CD4-positive, alpha-beta T cell treated with Interleukin-4 for 1 hour (primary cell): ENCODE results near the gene CCL23.
"Not testable (repeated sequence)": the region's sequence is repeated elsewhere in the genome, so short reads cannot be mapped to it uniquely, and the experiment has no call there.

Source experiments
- DNase-seq, 2 donors: peaks; one replicate each; pipeline ENCODE4 v3.0.0-alpha.2; 2020 to 2022

CCL23 gene

DNA sequence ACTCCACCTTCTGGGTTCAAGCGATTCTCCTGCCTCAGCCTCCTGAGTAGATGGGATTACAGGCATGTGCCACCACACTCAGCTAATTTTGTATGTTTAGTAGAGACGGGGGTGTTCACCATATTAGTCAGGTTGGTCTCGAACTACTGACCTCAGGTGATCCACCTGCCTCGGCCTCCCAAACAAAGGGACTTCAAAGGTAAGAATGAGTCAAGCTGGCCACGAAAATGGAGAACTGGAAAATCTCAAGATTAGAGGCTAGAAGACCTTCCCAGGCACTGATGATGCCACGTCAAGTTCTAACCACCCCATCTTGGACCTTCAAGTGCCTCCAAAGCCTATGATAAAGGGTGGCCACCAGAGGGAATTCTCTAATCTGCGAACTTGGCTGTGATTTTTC lies 15.1 kb downstream of the CCL23 start:
- no peak for DNase-seq

DNA sequence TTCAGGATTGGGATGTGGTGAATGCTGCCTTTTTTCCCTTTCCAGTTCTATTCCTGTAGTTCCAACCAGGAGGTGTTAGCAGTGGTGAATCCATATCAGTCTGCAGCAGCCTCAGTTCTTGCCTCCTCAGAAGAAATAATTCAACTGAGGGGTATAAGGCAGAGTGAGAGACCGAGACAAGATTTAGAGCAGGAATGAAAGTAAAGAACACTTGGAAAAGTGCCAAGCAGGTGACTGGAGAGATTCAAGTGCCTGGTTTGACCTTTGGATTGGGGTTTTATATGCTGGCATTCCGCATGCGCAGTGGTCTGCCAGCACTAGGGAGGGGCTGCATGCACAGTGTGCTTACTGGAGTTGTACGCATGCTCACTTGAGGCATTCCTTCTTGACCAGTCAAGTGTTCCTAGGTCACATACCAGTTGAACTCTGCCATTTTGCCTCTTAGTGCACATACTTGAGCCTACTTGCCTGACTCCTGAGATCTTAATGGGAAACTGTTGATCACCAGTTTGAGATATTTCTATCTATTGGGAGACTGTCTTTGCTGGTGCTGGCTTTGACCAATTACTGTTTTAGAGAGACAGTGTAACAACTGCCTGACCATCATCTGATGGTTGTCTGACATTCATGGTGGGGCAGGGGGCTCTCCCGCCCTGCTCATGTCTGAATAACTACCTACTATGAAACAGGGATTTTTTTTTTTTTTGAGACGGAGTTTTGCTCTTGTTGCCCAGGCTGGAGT lies 15.7 kb downstream of the CCL23 start:
- no peak for DNase-seq

DNA sequence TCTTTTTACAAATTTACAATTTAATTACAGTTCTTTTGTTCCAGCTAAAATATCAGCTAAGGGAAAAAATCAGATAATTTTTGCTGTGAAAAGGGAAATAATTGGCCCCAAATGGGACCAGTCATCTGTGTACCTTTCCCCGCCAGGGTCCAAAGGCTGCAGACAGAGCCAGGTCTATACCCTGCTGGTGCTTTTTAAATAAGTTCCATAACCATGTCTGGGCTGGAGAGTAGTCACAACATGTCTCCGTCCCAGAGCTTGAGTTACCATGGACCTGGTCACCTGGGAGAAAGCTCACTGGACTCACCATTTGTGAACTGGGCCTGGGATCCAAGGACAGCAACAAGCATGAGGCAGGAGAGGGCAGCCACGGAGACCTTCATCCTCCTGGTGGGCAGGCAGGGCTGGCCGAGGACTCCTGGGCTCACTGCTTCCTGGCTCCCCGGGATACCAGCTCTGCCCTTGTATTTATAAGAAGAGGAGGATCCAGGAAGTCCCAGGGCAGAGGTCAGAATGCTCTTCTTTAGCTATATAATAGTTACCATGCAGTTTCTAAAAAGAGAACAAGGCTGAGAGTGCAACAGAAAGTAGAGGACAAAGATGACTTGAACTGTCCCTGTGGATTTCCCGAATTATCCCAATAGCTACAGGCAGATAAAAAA lies 16.5 kb downstream of the CCL23 start, which contains the start of gene CCL15:
TSS of gene CCL15 (minus strand) at position 444 of the 662 bp plus-strand sequence. CDS start at position 383, 61 bp downstream.
- no peak for DNase-seq

DNA sequence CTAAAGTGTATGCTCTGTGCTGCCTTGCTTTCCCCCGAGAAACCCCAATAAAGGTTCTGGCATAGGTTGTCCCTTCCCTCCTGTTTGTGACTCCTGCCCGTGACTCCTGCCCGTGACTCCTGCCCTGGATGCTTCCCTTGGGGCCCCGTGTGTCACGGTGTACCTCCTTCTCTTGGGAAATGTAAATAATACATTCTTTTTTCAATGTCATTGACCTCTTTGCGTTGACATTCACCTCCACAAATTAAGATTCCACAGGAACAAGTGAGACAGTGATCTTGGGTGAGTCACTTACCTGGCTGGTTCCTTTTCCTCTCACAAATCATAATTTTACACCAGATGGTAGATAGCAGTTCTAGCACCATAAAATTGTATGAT lies 17.1 kb downstream of the CCL23 start:
- DNase-seq = no peak

DNA sequence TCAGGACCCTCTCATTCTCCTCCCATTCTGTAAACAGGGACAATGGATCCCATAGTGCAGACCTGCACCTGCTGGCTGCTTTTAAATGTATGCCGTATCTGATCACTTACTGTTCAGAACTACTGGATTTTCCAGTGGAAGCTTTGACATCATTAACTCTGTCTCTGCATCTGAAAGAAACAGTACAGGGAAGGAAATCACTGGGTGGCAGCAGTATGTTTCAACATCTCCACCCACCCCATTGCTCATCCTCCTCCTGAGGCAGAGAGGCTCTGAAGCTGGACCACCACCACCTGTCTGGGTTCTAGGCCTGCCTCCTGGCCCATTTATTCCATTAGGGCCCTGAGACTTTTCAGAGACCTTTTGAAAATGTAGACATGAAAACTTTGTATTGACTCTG lies 19.0 kb downstream of the CCL23 start:
- no peak for DNase-seq

DNA sequence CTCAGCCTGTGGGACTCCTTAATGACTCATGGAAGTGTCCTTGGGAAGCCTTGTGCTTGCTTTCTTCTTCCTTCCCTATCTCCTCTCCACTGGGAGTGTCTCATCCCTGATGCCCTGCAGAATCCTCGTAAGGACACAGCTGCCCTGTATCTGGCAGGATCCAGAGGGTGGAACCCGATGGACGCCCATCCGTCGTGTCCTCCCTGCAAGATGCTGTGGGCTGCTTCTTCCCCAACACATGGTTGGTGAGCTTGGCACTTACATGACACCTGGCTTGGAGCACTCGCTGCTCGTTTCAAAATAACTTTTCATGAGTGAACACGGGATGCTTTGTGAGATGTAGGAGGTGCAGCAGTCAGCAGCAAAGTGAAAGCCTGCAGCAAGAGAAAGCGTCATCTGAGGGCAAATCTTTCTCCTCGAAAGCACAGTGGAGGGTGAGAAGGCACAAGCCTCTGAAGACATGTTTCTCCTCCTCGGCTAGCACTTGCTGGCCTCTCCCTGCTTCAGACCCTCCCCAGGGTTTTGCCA lies 19.7 kb downstream of the CCL23 start:
- DNase-seq = no peak

DNA sequence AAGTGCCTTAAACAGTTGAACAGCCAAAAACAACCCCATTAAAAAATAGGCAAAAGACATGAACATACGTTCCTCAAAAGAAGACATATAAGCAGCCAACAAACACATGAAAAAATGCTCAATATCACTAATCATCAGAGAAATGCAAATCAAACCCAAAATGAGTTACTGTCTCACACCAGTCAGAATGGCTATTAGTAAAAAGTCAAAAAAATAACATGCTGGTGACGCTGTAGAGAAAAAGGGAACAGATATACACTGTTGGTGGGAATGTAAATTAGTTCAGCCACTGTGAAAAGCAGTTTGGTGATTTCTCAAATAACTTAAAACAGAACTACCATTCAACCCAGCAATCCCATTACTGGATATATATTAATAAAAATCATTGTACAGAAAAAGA lies 22.4 kb downstream of the CCL23 start:
- DNase-seq = not testable (repeated sequence)

DNA sequence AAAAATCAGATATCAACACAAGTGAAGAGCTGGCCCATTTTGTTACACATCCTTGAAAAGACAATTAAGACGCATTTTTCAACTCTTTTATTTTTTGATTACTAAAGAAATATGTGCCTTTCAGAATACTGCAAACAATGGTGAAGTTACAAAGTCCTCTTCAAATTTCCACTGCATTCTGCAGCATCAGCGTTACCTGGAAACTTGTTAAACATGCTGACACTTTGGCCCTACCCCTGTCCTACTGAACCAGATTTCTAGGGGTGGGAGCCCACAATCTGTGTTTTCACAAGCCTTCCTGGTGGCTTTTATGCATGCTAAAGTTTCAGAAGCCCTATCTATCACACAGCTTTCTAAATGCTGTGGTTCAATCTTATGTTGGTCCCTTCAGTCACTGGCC lies 26.7 kb downstream of the CCL23 start:
- DNase-seq = no peak

DNA sequence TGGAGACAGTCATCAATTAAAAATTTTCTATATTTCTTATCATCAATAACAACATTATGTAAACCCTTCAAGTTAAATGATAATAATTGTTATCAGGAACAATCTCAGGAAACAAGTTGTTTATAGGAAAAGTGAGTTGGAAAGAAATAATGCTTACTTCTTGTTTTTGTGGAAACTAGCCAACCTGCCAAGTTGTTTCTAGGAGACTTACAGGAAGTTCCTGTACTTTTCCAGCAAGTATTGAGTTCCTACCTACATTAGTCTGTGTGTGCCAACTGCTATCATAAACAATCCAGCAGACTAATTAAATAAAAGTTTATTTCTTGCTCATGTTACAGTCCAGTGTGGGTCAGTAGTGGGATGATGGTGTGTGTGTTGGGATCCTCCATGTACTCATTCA lies 29.6 kb downstream of the CCL23 start:
- no peak for DNase-seq

DNA sequence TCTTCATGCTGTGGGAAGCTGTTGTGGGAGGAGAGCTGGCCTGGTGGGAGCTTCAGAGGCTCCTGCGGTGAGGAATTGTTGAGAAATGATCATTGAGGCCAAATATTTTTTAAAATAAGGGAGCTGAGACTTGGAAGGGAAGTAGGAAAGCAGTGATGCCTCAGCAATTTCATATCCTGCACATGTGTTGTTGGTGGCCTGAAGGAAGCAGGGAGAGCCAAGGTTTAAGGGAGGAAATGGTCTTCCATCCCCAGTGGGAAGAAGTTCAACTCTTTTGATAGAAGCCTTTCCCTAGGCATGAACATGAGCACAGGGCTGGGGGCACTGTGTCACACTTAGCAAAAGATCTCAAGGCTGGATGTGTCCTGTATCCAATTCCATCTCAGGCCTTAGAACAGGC lies 31.1 kb downstream of the CCL23 start, which contains the start of gene CCL14:
TSS of gene CCL14 (minus strand) at position 87 of the 400 bp plus-strand sequence. CDS start at position 7, 80 bp downstream.
- no peak for DNase-seq

DNA sequence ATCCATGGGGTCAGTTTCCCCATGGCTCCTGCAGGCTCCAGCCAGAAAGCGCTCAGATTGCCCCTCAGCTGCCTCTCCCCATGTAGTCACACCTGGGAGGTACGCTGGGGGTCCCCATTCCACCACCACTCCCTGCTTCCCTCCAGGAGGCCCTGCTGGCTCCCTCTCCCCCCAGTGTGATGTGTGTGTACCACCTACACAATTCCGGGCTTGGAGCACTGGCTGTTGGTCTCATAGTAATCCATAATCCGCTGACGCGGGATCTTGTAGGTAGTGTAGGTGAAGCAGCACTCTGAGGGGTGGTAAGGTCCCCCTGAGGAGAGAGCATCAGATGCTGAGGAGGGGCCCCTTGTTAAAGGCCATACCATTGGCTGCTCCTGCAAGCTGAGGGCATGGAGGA lies 33.6 kb downstream of the CCL23 start:
- no peak for DNase-seq

DNA sequence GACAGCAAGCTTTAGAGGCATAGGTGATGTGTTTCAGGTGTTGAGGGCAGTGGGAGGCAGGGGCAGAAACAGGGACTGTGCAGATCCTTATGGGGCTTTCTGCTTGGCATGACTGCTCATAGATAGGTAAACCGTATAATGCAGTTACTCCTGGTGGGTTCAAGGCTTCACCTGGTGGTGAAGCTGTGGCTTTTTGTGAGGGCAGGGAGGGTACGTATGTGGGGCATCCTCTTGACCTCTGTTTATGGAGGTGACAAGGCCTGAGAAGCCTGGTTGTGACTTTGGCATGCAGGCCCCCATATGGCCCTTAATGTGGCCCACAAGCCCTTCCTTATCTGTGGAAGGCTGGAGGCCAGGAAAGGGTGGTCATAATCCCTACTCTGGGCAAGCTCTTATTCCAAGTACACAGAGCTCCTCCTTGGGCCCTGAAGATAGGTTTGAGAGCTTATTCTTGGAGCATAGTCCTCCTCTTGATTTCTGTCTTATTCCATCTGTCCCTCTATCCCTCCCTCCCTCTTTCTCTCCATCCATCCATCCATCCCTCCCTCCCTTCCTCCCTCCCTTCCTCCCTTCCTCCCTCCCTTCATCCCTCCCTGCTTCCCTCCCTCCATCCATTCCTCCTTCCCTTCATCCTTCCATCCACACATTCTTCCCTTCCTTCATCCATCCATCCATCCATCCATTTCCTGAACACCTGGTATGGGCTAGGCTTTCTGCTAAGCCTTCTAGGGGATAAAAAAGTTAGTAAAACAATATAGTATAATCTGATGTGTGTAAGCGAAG lies 35.2 kb downstream of the CCL23 start:
- DNase-seq = no peak

DNA sequence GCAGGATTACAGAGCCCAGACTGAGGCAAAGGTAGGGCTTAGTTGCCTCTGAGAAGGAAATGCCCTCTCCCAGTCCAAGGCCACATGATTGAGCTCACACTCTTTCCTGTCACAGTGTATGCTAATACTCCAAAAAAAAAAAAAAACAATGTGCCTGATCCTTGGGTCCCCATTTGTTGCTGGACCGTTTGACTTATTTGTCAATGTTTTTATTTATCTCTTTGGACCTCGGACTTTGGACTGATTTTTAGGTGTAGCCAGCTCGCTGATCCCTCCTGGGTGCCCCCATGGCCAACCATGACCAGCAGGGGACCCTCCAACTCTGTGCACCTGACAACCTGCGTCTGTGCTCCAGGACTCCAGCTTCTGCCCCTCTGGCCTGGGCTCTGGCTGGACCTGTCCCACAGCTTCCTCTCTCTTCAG lies 35.9 kb downstream of the CCL23 start:
- DNase-seq = peak; percentile 21 to 22

DNA sequence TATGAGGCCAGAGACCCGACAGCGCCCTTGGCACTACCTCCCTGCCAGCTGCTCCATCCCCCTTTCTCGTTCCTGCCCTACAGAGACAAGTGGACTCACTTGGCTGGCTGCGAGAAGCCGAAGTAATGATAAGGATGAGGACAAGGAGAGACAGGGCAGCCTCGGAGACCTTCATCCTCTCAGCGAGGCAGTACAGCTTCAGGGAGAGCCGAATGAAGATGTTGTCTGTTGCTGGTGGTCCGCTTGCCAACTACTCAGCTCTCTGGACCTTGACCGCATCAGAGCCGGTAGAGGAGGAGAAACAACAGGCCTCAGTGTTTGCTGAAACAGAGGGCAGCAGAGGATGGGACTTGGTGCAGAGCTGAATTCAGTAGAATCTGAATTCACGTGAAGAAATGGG lies 36.5 kb downstream of the CCL23 start, which contains the start of gene CCL16:
TSS of gene CCL16 (minus strand) at position 252 of the 400 bp plus-strand sequence. CDS start at position 175, 77 bp downstream.
- no peak for DNase-seq

DNA sequence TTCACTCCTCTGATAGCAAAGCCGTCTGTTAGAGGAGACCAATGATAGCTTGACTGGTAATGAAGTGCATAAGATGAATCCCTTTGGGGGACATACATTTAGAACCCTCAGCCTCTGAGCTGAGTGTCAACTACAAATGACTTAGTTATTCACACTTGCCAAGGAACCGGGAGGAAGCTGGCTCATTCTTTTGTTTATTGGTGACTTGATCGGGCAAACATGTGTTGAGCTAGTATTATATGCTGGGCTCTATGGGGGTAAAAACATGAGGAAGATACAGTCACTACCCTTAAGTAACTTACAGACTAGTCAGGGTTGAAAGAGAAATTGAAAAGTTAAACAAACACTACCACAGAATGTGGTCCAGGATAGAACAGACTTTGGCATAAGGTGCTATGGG lies 39.4 kb downstream of the CCL23 start:
- no peak for DNase-seq

DNA sequence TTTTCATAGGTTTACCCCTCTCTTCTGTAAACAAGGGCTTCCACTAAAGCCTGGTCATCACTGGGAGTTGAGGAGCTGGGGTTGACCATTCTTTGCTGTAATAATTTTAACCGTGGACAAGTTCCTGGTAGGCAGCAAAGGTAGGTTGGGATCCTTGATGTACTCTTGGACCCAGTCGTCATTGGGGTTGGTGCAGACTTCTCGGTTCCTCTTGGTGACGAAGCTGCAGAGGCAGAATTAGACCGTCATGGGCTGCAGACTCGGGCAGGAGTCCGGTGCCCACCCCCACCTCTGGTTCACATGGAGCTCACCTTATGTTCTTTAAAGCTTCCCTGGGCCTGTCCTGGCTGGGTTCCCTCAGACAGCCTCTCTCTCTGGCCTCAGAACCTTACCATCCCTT lies 40.3 kb downstream of the CCL23 start:
- no peak for DNase-seq

DNA sequence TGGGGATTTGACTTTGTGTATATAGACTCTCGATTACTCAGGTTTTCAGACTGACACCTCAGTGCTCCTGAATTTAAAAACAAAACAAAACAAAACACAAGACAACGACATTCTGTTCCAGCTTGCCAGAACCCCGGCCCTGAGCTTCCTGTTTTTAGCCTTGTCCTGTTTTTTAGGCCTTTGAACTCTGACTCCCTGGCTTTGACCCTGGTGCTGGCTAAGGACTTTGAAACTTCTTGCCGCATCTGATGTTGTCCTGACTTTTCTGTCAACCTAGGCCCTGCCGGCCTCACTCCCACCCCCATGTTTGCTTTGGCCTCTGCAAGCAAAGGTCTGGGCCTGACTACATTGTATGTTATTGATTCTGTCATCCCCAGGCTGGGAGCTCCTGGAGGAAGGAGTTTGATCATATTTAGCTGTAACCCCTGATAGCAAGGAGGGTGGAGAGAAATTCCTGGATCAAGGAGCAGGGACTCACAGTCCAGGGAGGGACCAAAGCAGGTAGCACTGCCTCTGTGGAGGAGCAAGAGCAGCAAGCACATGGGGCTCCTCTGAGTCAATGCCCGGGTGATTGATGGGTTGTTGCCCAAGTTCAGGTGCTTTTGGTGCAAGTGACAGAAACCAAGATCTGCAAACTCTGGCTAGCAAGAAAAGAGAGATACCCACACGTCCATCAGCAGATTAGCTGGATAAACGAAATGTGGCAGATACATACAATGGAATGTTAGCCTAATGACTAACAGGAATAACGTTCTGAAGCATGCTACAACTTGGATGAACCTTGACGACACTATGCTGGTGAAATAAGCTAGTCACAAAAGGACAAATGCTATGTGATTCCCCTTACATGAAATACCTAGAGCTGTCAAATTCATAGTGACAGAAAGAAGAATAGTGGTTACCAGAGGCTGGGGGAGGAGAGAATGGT lies 44.2 kb downstream of the CCL23 start:
- no peak for DNase-seq

DNA sequence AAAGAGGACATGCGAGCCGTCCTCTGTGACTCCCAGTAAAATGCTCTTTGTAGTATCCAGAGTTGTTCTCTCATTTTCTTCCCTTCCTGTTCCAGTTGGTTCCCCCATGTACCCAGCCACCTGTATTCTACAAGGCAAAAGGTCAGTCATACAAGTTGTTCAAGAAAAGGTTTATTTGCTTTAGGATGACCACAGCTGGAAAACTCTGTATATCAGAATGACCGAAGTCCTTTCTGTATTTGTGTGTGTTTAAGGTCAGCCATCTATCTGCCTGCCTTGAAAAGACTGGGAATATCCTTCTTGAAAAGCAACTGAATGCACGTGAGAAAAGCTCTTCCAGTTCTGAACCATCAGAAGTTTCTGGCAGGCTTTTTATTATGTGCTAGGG lies 44.8 kb downstream of the CCL23 start:
- DNase-seq = no peak

DNA sequence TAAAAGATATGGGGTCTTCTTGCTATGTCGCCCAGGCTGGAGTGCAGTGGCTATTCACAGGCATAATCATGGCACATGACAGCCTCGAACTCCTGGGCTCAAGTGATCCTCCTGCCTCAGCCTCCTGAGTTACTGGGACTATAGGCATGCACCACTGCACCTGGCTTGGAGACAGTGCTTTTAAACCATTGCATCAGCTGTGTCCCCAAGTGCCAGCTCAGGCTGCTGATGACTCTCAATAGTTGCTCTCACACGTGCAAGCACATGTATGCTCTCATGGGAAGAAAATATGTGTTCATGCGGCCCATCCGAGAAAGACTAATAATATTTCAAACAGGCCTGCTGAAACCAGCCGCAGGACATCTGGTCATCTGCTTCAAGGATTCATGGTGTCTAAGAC lies 45.2 kb downstream of the CCL23 start:
- no peak for DNase-seq

DNA sequence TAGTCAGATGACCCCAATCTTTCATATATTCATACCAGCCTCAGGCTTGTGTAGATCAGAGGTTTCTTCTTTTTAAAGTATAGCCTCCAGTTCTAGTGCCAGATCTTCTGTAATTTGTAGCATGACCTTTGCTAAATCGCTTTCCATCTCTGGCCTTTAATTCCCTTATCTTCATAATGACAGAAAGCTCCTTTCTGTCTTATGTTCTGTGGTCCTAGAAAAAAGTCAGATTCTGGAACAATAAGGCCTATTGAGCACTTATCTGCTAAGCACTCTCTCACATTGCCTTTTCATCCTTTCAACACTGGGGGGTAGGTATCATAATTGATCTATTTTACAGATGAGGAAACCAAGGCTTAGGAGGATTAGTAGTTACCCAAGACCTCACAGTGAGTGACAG lies 45.7 kb downstream of the CCL23 start:
- no peak for DNase-seq

DNA sequence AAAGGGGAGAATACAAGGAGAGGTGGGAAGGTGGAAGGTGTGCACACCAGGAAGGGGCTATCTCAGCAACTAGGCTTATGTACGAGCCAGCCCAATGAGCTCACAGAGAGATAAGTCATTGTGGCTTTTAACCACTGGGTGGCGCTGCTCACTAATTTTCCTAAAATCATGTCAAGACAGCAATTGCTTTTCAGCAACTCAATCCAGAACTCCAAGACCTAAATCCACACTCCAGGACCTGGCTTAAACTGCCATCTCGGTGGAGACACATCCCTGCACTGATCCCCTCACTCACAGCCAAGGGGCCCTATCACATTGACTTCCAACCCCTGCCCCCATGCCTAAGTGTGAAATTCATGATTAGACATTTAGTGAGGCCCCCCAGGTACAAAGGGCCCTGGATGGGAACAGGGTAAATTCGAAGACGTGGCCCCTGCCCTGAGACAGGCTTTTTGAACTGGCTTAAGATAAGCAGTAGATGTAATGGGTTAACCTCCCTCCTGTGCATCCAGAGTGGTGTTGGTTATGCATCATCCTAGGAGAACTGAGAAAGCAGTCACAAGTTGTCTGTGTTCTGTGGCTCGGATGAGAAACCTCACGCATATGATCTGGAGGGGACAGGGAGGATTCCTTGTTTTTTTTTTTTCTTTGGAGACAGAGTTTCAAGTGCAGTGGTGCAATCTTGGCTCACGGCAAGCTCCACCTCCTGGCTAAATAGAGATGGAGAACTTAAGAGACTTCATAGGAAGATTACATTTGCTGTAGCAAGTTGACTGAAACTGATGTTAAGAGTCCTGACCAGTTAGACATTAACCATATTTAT lies 48.0 kb downstream of the CCL23 start:
- DNase-seq = peak; percentile 73 to 78
